ENCODE results near the gene CXCL1.

- no peak for TF ChIP-seq CTCF (conservative IDR thresholded peaks at IDR 0.05)
- TF ChIP-seq ZFX (IDR thresholded peaks at IDR 0.05): no peak
Measured at GRCh38 chr4:73848183-73848777, 20.9 kb upstream of the CXCL1 start.

Data from C4-2B (cell line).